GM18519 (cell line): ENCODE data around the gene VPREB3.

Experiments used
- ATAC-seq: cut with Tn5 transposase; IDR thresholded peaks from one replicate; pipeline ENCODE4 v1.9.1; 2021; ENCODE audit warnings: mild to moderate bottlenecking, moderate library complexity; ENCODE audit not compliant: unreplicated experiment, low FRiP score

VPREB3 gene

GRCh38 chr22:23767673-23768548, 13.7 kb upstream of the VPREB3 start, which contains the start of gene CHCHD10:
Gene CHCHD10, minus strand, starts transcription at chr22:23767972. Its CDS starts 98 bp downstream, at chr22:23767874.
- no peak for ATAC-seq

DNA sequence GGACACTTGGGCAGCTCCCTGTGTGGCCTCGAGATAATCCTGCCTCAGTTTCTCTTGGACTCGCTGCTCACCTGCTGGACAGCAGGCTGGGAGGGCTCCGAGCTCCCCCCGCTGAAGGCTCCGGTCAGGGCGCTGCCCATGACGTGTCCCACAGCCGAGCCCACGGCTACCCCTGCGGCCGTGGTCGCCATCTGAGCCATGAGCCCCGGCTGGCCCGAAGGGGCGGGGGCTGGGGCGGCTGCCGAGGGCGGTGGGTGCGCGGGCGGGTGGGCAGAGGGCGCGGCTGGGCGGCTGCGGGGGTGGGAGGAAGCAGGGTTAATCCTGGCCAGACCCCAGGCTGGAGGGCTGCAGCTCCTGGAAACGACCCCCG, 13.1 kb upstream of the VPREB3 start:
- ATAC-seq, result no peak

DNA sequence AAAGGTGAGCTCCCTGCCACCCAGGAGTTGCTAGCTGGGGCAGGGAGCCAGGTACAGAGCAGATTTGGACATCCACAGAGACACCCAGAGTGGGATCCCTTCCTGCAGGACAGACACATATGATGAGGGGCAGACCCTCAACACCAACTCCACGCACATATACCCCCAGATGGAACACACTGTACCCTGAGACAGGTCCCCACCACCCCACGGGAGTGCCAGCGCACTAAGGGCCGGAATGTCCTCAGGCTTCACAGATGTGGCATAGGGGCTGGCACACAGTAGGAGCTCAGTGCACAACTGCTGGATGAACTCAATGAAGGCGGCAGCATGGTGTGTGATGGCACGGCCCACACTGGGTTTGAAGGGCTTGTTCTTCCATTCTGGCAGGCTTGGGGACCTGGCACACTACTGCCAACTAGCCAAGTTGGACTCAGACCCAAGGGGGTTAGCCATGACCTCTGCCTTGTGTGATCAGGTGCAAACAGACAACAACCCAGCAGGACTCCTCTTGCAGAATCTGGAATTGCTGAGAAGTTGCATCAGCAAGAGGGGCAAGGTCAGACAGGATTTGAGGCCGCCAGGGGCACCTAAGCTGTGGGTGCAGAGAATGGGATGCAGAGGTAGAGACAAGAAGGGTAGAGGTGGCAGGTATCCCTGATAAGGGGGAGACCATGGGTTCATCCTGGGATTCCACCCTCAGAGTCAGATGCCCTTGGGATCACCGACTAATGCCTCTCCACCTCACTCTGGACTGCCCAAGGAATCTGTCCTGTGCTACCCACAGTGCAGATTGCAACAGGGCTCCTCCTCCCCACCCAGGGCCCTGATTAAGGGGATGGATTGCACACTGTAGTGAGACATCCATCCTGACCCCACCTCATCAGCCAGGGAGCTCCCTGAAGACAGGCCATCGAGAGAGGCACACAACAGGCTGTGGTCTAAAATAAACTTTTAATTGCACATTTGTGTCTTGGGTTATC, 11.0 kb upstream of the VPREB3 start:
- no peak for ATAC-seq

DNA sequence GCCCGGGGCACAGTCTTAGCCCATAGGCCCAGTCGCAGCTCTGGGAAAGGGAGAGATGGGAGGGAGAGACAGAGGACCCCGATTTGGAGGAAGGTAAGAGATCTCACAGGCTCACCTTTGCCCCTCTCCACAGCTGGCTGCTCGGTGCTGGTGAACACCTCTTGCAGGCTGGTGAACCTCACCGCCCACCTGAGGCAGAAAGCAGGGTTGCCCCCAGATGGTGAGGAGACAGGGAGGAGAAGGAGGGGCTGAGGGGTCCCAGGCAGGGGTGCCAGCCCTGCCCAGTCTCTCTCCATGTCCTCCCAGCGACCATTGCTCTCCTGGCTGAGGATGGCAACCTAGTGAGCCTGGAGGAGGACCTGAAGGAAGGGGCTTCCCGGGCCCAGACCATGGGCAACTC, 9.7 kb upstream of the VPREB3 start:
- no peak for ATAC-seq

DNA sequence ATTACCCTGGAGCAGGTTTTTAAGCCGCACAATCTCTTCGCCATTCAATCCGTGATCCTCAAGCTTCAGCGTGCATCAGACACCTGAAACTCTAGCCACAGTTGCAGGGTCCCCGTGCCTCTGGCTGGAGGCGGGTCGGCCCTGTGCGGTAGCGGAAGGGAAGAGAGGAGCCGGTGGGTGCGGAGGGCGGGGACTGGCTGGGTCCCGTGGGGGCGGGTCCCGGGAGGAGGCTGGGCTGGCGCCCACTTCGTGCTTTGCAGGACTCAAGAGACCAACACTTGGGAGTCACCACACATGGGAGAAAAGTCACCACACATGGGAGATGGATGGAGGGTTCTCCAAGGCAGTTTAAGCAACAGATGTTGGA, 9.3 kb upstream of the VPREB3 start:
- ATAC-seq, result no peak

- no peak for ATAC-seq
Observed at GRCh38 chr22:23762842-23763578, 8.8 kb upstream of the VPREB3 start, which contains the start of gene C22orf15. Gene C22orf15, plus strand, starts transcription at chr22:23762990. Its CDS starts 317 bp downstream, at chr22:23763307.

GRCh38 chr22:23760056-23760455, 5.8 kb upstream of the VPREB3 start:
- no peak for ATAC-seq

DNA sequence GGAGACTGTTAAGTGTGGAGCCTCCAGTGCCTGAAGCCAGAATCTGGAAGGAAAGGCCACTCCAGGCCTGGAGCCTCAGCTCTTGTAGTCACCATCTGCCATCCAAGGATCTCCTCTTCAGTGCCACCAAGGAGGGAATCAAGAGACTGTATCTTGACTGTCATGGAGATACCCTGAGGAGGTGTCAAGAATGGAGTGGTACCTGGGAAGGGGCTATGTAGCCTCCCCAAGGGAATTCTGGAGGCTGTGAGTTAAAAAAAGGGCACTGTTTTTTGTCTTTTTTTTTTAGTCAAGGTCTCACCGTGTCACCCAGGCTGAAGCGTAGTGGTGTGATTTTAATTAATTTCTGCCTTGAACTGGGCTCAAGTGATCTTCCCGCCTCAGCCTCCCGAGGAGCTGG, 5.3 kb upstream of the VPREB3 start:
- no peak for ATAC-seq

DNA sequence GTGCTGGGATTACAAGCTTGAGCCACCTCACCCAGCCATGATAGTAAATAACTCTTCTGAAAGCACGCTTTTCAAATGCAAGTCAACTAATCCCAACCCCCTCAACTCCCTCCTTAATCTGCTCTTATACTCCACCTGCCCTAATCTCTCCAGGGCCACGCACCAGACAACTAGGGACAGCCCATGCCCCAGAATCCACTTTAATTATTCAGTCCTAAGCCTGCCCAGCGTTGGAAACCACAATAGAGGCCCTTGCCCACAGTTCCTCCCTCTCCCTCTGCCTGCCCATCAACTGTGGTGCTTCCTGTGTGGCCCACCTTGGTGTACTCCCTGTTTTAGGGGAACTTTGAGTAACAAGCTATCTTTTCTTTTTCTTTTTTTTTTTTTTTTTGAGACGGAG, 2.7 kb upstream of the VPREB3 start:
- no peak for ATAC-seq

DNA sequence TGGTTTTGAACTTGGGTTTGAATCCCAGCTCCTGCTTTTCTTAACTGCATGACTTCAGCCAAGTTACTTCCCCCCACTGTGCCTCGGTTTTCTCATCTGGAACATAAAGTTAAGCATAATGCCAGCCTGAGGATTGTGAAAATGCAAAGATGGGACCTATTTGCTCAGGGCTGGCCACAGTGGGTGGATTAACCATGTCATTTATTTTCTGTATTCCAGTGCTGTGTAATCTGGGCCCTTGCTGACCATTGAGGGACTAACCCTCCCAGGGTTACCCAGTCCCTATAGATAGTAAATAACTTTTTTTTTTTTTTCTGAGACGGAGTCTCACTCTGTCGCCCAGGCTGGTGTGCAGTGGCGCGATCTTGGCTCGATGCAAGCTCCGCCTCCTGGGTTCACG, 1.5 kb upstream of the VPREB3 start:
- ATAC-seq, result no peak

DNA sequence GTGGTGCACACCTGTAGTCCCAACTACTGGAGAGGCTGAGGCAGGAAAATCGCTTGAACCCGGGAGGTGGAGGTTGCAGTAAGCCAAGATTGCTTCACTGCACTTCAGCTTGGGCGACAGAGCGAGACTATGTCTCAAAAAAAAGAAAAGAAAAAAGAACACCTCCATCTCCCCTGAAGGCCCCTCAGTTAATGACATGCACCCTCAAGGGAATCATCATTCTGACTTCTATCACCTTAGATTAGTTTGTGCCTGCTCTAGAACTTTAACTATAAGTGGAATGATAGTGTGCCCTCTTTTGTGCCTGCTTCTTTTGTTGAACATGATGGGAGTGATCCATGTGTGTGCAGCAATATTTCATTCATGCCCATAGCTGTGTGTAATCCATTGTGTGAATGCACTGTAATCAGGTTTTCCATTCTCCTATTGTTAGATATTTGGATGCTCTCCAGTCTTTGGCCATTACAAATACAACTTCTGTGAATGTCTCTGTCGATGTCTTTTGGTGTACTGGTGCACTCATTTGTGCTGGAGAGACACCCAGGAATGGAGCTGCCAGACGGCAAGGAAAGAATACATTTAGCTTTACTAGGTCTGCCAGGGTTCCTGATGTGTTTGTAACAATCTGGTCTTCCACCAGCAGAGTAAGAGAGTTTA, 883 bp upstream of the VPREB3 start:
- ATAC-seq, result no peak

DNA sequence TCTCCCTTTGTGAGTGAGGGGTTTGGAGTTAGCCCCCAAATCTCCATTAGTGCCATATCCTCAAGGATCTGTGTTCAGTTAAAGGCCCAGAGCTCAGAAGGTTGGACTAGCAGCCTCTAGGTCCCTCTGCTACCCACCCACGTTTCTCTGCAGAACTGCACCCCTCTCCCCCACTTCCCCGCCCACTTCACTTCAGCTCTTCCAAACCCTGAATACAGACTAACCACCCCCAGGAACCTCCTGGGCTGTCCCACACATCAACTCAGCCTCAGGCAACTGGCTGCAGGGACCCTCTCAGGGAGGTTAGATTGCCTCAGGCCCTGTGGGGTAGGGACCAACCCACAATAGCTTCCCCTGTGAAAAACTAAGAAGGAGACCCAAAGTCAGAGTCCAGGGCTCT, 840 bp downstream of the VPREB3 start:
- no peak for ATAC-seq

GRCh38 chr22:23752750-23753149, 1.5 kb downstream of the VPREB3 start:
- no peak for ATAC-seq

- no peak for ATAC-seq
Observed at GRCh38 chr22:23752090-23752691, 2.0 kb downstream of the VPREB3 start.

DNA sequence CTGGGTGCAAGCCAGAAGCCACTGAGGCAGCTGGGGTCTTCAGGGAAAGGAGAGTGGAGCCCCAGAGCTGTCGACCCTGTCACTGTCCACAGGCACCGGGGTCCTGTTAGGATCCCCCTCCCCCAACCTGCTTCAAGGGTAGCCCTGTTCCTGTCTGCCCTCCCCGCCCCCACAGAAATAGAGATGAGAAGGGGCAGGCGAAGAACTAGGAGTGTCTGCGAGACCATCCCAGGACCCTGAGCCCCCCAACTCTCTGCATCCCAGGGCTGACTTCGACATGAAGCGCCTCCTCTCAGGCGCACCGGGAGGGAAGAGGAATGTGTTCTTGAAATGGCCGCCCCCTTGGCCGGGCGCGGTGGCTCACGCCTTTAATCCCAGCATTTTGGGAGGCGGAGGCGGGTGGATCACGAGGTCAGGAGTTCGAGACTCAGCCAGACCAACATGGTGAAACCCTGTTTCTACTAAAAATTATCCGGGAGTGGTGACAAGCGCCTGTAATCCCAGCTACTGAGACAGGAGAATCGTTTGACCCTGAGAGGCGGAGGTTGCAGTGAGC, 2.7 kb downstream of the VPREB3 start:
- ATAC-seq, result no peak

- ATAC-seq, result no peak
Observed at GRCh38 chr22:23750714-23751440, 3.3 kb downstream of the VPREB3 start, which contains the start of gene ZNF70. Gene ZNF70, minus strand, starts transcription at chr22:23751112. Its CDS starts 5,972 bp downstream, at chr22:23745140.

- no peak for ATAC-seq
Observed at GRCh38 chr22:23750367-23750713, 3.9 kb downstream of the VPREB3 start.

DNA sequence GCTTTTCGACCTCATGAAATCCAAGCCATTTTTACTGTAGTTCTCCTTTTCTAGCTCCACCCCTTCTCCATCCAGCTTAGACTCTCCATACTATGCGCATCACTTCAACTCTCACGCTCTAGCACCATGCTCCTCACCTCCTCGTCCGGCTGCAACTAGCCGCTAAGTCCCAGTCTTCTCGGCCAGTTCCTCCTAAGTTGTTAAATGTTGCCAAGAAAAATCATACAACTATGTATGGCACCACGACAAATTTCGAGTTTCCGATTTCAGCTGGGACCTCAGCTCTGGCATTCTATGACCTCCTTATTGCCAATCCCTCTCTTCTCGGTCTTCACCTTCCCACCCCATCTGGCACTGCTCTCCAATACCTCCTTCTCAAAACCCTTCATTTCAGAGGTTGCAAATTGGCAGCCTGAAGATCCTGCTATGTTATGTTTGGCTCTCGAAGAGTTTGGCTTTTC, 4.4 kb downstream of the VPREB3 start:
- ATAC-seq, result no peak

GRCh38 chr22:23745791-23746190, 8.4 kb downstream of the VPREB3 start:
- ATAC-seq, result no peak
